Ovary (tissue), 9 donors: ENCODE measurements around the gene ZMIZ2. TPM values are rescaled to one million over a fixed set of nuclear protein-coding genes. Genes with fewer than 3 reads are reported as not detected.

ENCODE experiments used
- DNase-seq, 5 donors: peaks; one replicate each; pipeline ENCODE4 v3.0.0-alpha.2; 2019 to 2020
- H3K27ac ChIP-seq, 2 donors: fragments of 200-600 bp; one replicate each; pipeline versions ENCODE4 v1.5.1 to v1.8.0; 2019 to 2022
- H3K27me3 ChIP-seq: fragments of 200-600 bp; one replicate; pipeline ENCODE4 v1.8.0; 2022
- H3K36me3 ChIP-seq: fragments of 200-600 bp; sonication (generic); one replicate; pipeline ENCODE4 v1.5.1; 2019
- H3K4me1 ChIP-seq: one replicate; pipeline ENCODE4 v1.8.1; 2013; ENCODE audit warnings: mild to moderate bottlenecking, moderate library complexity; ENCODE audit not compliant: insufficient read depth
- H3K4me3 ChIP-seq: fragments of 200-600 bp; sonication (generic); one replicate; pipeline ENCODE4 v1.5.1; 2017
- H3K9me3 ChIP-seq, 2 donors: fragments of 200-600 bp in 1 of 2; sonication (generic) in 1 of 2; one replicate each; pipeline versions ENCODE4 v1.5.1 to v1.8.1; 2013 to 2019; ENCODE audit warnings: mild to moderate bottlenecking in 1 of 2, moderate library complexity in 1 of 2
- CTCF ChIP-seq, 3 donors: fragments of 450-650 bp in 2 of 3; fragments of 200-600 bp in 1 of 3; IDR thresholded peaks; one replicate each; pipeline versions ENCODE4 v1.5.1 to v1.8.0; 2016 to 2022; ENCODE audit warnings: antibody characterized with exemption in 3 of 3, mild to moderate bottlenecking in 1 of 3
- EP300 ChIP-seq: sonication (generic); formaldehyde crosslinking; IDR thresholded peaks from one replicate; pipeline ENCODE4 v1.6.1; 2017; ENCODE audit warnings: antibody characterized with exemption
- POLR2A ChIP-seq: fragments of 450-650 bp; IDR thresholded peaks from one replicate; pipeline ENCODE4 v1.6.1; 2017; ENCODE audit warnings: antibody characterized with exemption, mild to moderate bottlenecking, moderate library complexity
- WGBS, 3 donors: extraction: QIAGEN DNeasy Blood & Tissue Kit in 1 of 3; methylation state at CpG; one replicate each; pipeline versions ENCODE4 v1.1.5 to v1.1.7; 2013 to 2017; 5-methylcytosine and 5-hydroxymethylcytosine counted together
- intact Hi-C, 4 donors: fragments of 100-400 bp; cut with DNase I; formaldehyde crosslinking; loops; one replicate each; pipeline versions ENCODE4 v1.11.0 to v1.15.1; 2022 to 2023
- polyA plus RNA-seq, 2 donors: library from polyadenylated mRNA; stranded (reverse); fragments of 200-250 nt in 1 of 2; fragments of 350-450 nt in 1 of 2; fragmentation: Illumina TruSeq in 1 of 2; extraction: RNeasy Lipid Tissue Mini Kit (QIAGEN cat#74804) in 1 of 2; gene quantifications; one replicate each; pipeline ENCODE4 v1.2.3, GENCODE V29; 2013 to 2014
- total RNA-seq, 7 donors: library from RNA; depleted of rRNA in 2 of 7; stranded (reverse); fragments of >200 nt in 2 of 7; fragmentation: NEBNext Ultra II Directional in 3 of 7; extraction: Animal tissue kit (Norgen Biotek cat#: 25700) in 3 of 7; gene quantifications; one replicate each; pipeline versions ENCODE4 v1.1.0 to v1.2.4, GENCODE V29; 2016 to 2023
- donor health status: DM: no; HTN: no; CAD: no; lungs with moderate emphysema.
- donor health status: DM: no; HTN: no; CAD: no.
- donor health status: Bipolar disorder and iron deficiency.
- donor health status: DM: yes; HTN: yes; CAD: no.
- donor health status: DM: no; HTN: no; CAD: no.
- donor health status: DM: yes; HTN: yes; CAD: no.

Gene ZMIZ2
- total and polyA plus RNA-seq, 9 donors, result 12.7 to 85.5 (median 68.5) TPM

GRCh38 chr7:44713141-44713540 lies 35.5 kb upstream of the ZMIZ2 start:
- intact Hi-C loops, result no loop called here
- H3K4me3 ChIP-seq, result no peak overlapping the region
- no peak overlapping the region for H3K27ac ChIP-seq
- no peak for TF ChIP-seq EP300
- TF ChIP-seq CTCF (IDR thresholded peaks at IDR 0.05), result no peak
- no peak for TF ChIP-seq POLR2A
- no peaks in the 10 kb centered on the region for H3K36me3 ChIP-seq
- no peaks in the 10 kb centered on the region for H3K9me3 ChIP-seq
- WGBS, 3 donors, result 75 to 92% (median 80%) methylated on average over 2 of the region's 2 CpGs
- no peak for DNase-seq
- H3K27me3 ChIP-seq, result no peaks in the 10 kb centered on the region
- no peaks in the 10 kb centered on the region for H3K4me1 ChIP-seq

GRCh38 chr7:44713680-44714335 lies 34.8 kb upstream of the ZMIZ2 start:
- H3K36me3 ChIP-seq, result no peaks in the 10 kb centered on the region
- 34 to 54% (median 42%) methylated on average over 7 of the region's 7 CpGs for WGBS, 3 donors
- no peak for DNase-seq
- no peak overlapping the region for H3K27ac ChIP-seq
- H3K27me3 ChIP-seq, result no peaks in the 10 kb centered on the region
- intact Hi-C loops, result no loop called here
- no peak overlapping the region for H3K4me3 ChIP-seq
- TF ChIP-seq EP300 (no peak), POLR2A (no peak), CTCF (IDR thresholded peaks at IDR 0.05) (no peak)
- H3K9me3 ChIP-seq, result no peaks in the 10 kb centered on the region
- H3K4me1 ChIP-seq, result no peaks in the 10 kb centered on the region

GRCh38 chr7:44716205-44716604 lies 32.4 kb upstream of the ZMIZ2 start:
- no peak overlapping the region for H3K27ac ChIP-seq
- H3K27me3 ChIP-seq, result no peaks in the 10 kb centered on the region
- DNase-seq, result no peak
- TF ChIP-seq POLR2A (no peak), CTCF (IDR thresholded peaks at IDR 0.05) (no peak), EP300 (no peak)
- no peaks in the 10 kb centered on the region for H3K9me3 ChIP-seq
- intact Hi-C loops, result no loop called here
- H3K36me3 ChIP-seq, result no peaks in the 10 kb centered on the region
- H3K4me3 ChIP-seq, result no peak overlapping the region
- WGBS, 3 donors, result 88 to 95% (median 92%) methylated on average over 3 of the region's 3 CpGs
- H3K4me1 ChIP-seq, result no peaks in the 10 kb centered on the region

- intact Hi-C loops, result no loop called here
- no peak overlapping the region for H3K4me3 ChIP-seq
These were observed 28.3 kb upstream of the ZMIZ2 start for GRCh38 chr7:44720301-44720700.

More at GRCh38 chr7:44720301-44720700, 28.3 kb upstream of the ZMIZ2 start:
- Histone ChIP-seq H3K36me3 (no peaks in the 10 kb centered on the region), H3K27me3 (no peaks in the 10 kb centered on the region), H3K27ac (no peak overlapping the region), H3K9me3 (no peaks in the 10 kb centered on the region), H3K4me1 (no peaks in the 10 kb centered on the region)
- WGBS, 3 donors, result 91 to 93% (median 93%) methylated on average over 4 of the region's 4 CpGs
- DNase-seq, result no peak
- TF ChIP-seq CTCF (IDR thresholded peaks at IDR 0.05) (no peak), POLR2A (no peak), EP300 (no peak)
